ENCODE results near the gene GSE1.

Gene GSE1

GRCh38 chr16:85710732-85711131 is 97.6 kb downstream of the GSE1 start:
- DNase-seq: no peak

GRCh38 chr16:85711982-85712587 is 99.0 kb downstream of the GSE1 start:
- DNase-seq: no peak

- DNase-seq: no peak
Observed at GRCh38 chr16:85712801-85713200, 99.7 kb downstream of the GSE1 start.

GRCh38 chr16:85715169-85716021 is 102.3 kb downstream of the GSE1 start:
- peak; percentile 96 for DNase-seq

GRCh38 chr16:85716022-85716679 is 103.0 kb downstream of the GSE1 start:
- no peak for DNase-seq

GRCh38 chr16:85716680-85717038 is 103.5 kb downstream of the GSE1 start:
- peak; percentile 52 for DNase-seq

GRCh38 chr16:85717393-85718152 is 104.5 kb downstream of the GSE1 start:
- DNase-seq: peak; percentile 81

- no peak for DNase-seq
Observed at GRCh38 chr16:85718153-85718477, 105.0 kb downstream of the GSE1 start.

- DNase-seq: peak; percentile 28
Observed at GRCh38 chr16:85718682-85719081, 105.6 kb downstream of the GSE1 start.

GRCh38 chr16:85719605-85720301 is 106.6 kb downstream of the GSE1 start:
- no peak for DNase-seq

GRCh38 chr16:85720302-85720637 is 107.1 kb downstream of the GSE1 start:
- no peak for DNase-seq

- peak; percentile 76 for DNase-seq
Observed at GRCh38 chr16:85722128-85722893, 109.2 kb downstream of the GSE1 start.

GRCh38 chr16:85724126-85724879 is 111.2 kb downstream of the GSE1 start:
- no peak for DNase-seq

GRCh38 chr16:85724936-85725335 is 111.8 kb downstream of the GSE1 start:
- DNase-seq: no peak
